Kasumi-1 (cell line): ENCODE results near the gene LIPC.
"Not testable (repeated sequence)": the region's sequence is repeated elsewhere in the genome, so short reads cannot be mapped to it uniquely, and the experiment has no call there.

ENCODE experiments used
- DNase-seq, 2 experiments: peaks; one replicate each; lab custom pipeline; 2025; lab: John Stamatoyannopoulos, UW

LIPC gene

GRCh38 chr15:58585693-58586443 lies 154.1 kb downstream of the LIPC start:
- DNase-seq = no peak

GRCh38 chr15:58587486-58587885 lies 155.7 kb downstream of the LIPC start:
- no peak for DNase-seq

- DNase-seq = no peak
These were observed 156.3 kb downstream of the LIPC start for GRCh38 chr15:58588096-58588495.

GRCh38 chr15:58589047-58589446 lies 157.3 kb downstream of the LIPC start:
- DNase-seq = no peak

GRCh38 chr15:58590236-58590635 lies 158.4 kb downstream of the LIPC start:
- no peak for DNase-seq

GRCh38 chr15:58590926-58591325 lies 159.1 kb downstream of the LIPC start:
- no peak for DNase-seq

GRCh38 chr15:58593870-58594269 lies 162.1 kb downstream of the LIPC start:
- no peak for DNase-seq

- no peak for DNase-seq
These were observed 163.1 kb downstream of the LIPC start for GRCh38 chr15:58594898-58595297.

GRCh38 chr15:58595516-58596263 lies 163.9 kb downstream of the LIPC start:
- DNase-seq = no peak

GRCh38 chr15:58597943-58598828 lies 166.4 kb downstream of the LIPC start:
- DNase-seq = no peak

- DNase-seq = no peak
These were observed 167.0 kb downstream of the LIPC start for GRCh38 chr15:58598829-58599210.

GRCh38 chr15:58602823-58603222 lies 171.0 kb downstream of the LIPC start:
- DNase-seq = no peak

GRCh38 chr15:58603927-58604326 lies 172.1 kb downstream of the LIPC start:
- not testable (repeated sequence) for DNase-seq

GRCh38 chr15:58604455-58604923 lies 172.7 kb downstream of the LIPC start:
- no peak for DNase-seq

GRCh38 chr15:58605931-58606530 lies 174.2 kb downstream of the LIPC start:
- no peak for DNase-seq

- DNase-seq = no peak
These were observed 174.8 kb downstream of the LIPC start for GRCh38 chr15:58606577-58607080.

- no peak for DNase-seq
These were observed 176.4 kb downstream of the LIPC start for GRCh38 chr15:58608129-58608590.

GRCh38 chr15:58608711-58609110 lies 176.9 kb downstream of the LIPC start:
- DNase-seq = no peak

- no peak for DNase-seq
These were observed 180.2 kb downstream of the LIPC start for GRCh38 chr15:58611731-58612676.

- DNase-seq = no peak
These were observed 184.4 kb downstream of the LIPC start for GRCh38 chr15:58616171-58616570.
